ENCODE results near the gene TMEM127. TPM values are rescaled to one million over a fixed set of nuclear protein-coding genes. Genes with fewer than 3 reads are reported as not detected.
"Not testable (repeated sequence)": the region's sequence is repeated elsewhere in the genome, so short reads cannot be mapped to it uniquely, and the experiment has no call there.

TMEM127 gene
- polyA plus RNA-seq, 3 donors, result 72.3 to 107 (median 78.5) TPM

- Histone ChIP-seq H3K4me3 (replicated peaks in 1 of 3; ENCODE audit: low read depth in 2 of 3, low read length in 3 of 3) (no peak overlapping the region), H3K4me2 (replicated peaks; ENCODE audit: extremely low read depth, low read length, poor library complexity, severe bottlenecking) (no peak overlapping the region), H3K27ac (ENCODE audit: low read depth in 1 of 2, low read length in 2 of 2) (no peak overlapping the region), H3K9ac (ENCODE audit: insufficient read depth, low read length, poor library complexity, severe bottlenecking) (no peak overlapping the region), H3K9me3 (replicated peaks in 1 of 2; ENCODE audit: control insufficient read depth in 1 of 2, insufficient read depth in 1 of 2, low read length in 2 of 2) (no peaks in the 10 kb centered on the region), H3K79me2 (ENCODE audit: insufficient read depth, low read length) (peaks cover 6% of the 10 kb centered on the region), H3K4me1 (ENCODE audit: control insufficient read depth in 1 of 2, insufficient read depth in 2 of 2, low read length in 2 of 2) (no peaks in the 10 kb centered on the region), H3K36me3 (replicated peaks in 1 of 2; ENCODE audit: control insufficient read depth in 1 of 2, insufficient read depth in 2 of 2, low read length in 2 of 2) (peaks cover 93 to 100% of the 10 kb centered on the region in 2 donors), H2AFZ (ENCODE audit: insufficient read depth, low read depth, low read length, poor library complexity, severe bottlenecking) (no peak overlapping the region), H4K20me1 (ENCODE audit: insufficient read depth, low read length) (peaks cover 9% of the 10 kb centered on the region), H3K27me3 (ENCODE audit: control insufficient read depth in 2 of 2, insufficient read depth in 2 of 2, low read length in 2 of 2) (no peaks in the 10 kb centered on the region)
- Mint-ChIP-seq H3K27ac (no peak overlapping the region), H3K9me3 (no peaks in the 10 kb centered on the region), H3K36me3 (peaks cover 87 to 97% of the 10 kb centered on the region in 2 donors), H3K27me3 (ENCODE audit: low read depth in 3 of 3) (no peaks in the 10 kb centered on the region), H3K4me3 (no peak overlapping the region), H3K4me1 (peaks cover 6% of the 10 kb centered on the region)
- TF ChIP-seq CTCF (IDR thresholded peaks at IDR 0.05), result no peak
- DNase-seq, result no peak
- intact Hi-C loops (cut with micrococcal nuclease), result no loop called here
- WGBS (ENCODE audit: insufficient coverage), result 94% methylated on average over 5 of the region's 5 CpGs
Observed at GRCh38 chr2:96296925-96297324, 31.1 kb upstream of the TMEM127 start.

- H3K9me3 Mint-ChIP-seq; H4K20me1 ChIP-seq (ENCODE audit: insufficient read depth, low read length); H3K4me1 Mint-ChIP-seq; intact Hi-C loops (cut with micrococcal nuclease); DNase-seq; H3K27ac ChIP-seq (ENCODE audit: low read depth in 1 of 2, low read length in 2 of 2); H3K27me3 Mint-ChIP-seq (ENCODE audit: low read depth in 3 of 3); H3K9ac ChIP-seq (ENCODE audit: insufficient read depth, low read length, poor library complexity, severe bottlenecking); H2AFZ ChIP-seq (ENCODE audit: insufficient read depth, low read depth, low read length, poor library complexity, severe bottlenecking); H3K4me3 Mint-ChIP-seq; H3K4me3 ChIP-seq (replicated peaks in 1 of 3; ENCODE audit: low read depth in 2 of 3, low read length in 3 of 3); H3K79me2 ChIP-seq (ENCODE audit: insufficient read depth, low read length); H3K4me2 ChIP-seq (replicated peaks; ENCODE audit: extremely low read depth, low read length, poor library complexity, severe bottlenecking); H3K27me3 ChIP-seq (ENCODE audit: control insufficient read depth in 2 of 2, insufficient read depth in 2 of 2, low read length in 2 of 2); H3K4me1 ChIP-seq (ENCODE audit: control insufficient read depth in 1 of 2, insufficient read depth in 2 of 2, low read length in 2 of 2); H3K9me3 ChIP-seq (replicated peaks in 1 of 2; ENCODE audit: control insufficient read depth in 1 of 2, insufficient read depth in 1 of 2, low read length in 2 of 2): not testable (repeated sequence)
- WGBS (ENCODE audit: insufficient coverage), result 87% methylated on average over 7 of the region's 8 CpGs
- peaks cover 92 to 98% of the 10 kb centered on the region in 2 donors for H3K36me3 Mint-ChIP-seq
- peak overlapping the region in 1 of 7 donors; percentile 20 for H3K27ac Mint-ChIP-seq
- peaks cover 96 to 100% of the 10 kb centered on the region in 2 donors for H3K36me3 ChIP-seq (replicated peaks in 1 of 2; ENCODE audit: control insufficient read depth in 1 of 2, insufficient read depth in 2 of 2, low read length in 2 of 2)
Observed at GRCh38 chr2:96294271-96294670, 28.5 kb upstream of the TMEM127 start.

Measured in CD14-positive monocyte (primary cell).